PFSK-1 (cell line): ENCODE results near the gene HEY2.

Experiments
- POLR2AphosphoS5 ChIP-seq: IDR thresholded peaks from 2 replicates; pipeline ENCODE4 v1.6.1; 2012; ENCODE audit warnings: low read depth, mild to moderate bottlenecking, control low read depth, low read length, moderate library complexity
- SIN3A ChIP-seq: IDR thresholded peaks from 2 replicates; pipeline ENCODE4 v1.6.1; 2012; ENCODE audit warnings: mild to moderate bottlenecking, low read length, moderate library complexity, borderline replicate concordance; ENCODE audit not compliant: insufficient read depth
- TAF1 ChIP-seq: IDR thresholded peaks from 2 replicates; pipeline ENCODE4 v1.6.1; 2012; ENCODE audit warnings: low read length, control low read depth, borderline replicate concordance; ENCODE audit not compliant: insufficient read depth

DNA sequence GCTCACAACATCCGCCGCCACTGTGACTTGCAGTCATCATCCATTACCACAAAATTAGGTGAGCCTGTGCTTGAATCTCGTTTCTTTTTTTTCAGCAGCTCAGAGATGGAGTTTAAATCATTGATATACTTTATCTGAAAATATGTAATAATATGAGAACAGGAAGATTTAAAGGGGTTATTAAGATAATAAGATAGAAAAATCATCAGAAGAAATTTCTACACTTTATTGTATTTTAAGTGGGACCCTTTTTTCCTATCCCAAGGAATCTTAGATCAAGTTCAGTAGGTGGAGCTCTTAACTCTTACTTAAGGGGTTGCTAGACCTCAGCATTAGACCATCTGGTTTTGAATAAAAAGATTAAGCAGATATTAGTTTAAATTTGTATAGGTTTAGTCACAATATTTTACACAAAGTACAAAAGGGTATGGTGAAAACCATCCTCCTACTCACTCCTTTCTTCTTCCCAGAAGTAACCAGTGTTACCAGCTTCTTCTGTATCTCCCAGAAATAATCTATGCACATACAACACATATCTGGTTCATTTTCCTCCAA lies 32.0 kb downstream of the HEY2 start:
- no peak for TF ChIP-seq TAF1
- TF ChIP-seq POLR2AphosphoS5 = no peak
- TF ChIP-seq SIN3A = no peak
